Activated CD4-positive, alpha-beta T cell treated with anti-CD3 and anti-CD28 coated beads, Interleukin-2, amount 10 ng/mL, durations not matched to agents 24 days and 14 days (primary cell): ENCODE measurements around the gene CDH22. TPM values are rescaled to one million over a fixed set of nuclear protein-coding genes. Genes with fewer than 3 reads are reported as not detected.

Experiments used
- DNase-seq: peaks from one replicate; pipeline ENCODE4 v3.0.0; 2022
- H3K27ac Mint-ChIP-seq: one replicate; pipeline ENCODE4 v1.8.0; 2022; ENCODE audit warnings: mild to moderate bottlenecking, mixed read lengths
- H3K27me3 Mint-ChIP-seq: one replicate; pipeline ENCODE4 v1.8.0; 2022; ENCODE audit warnings: mixed read lengths
- H3K36me3 Mint-ChIP-seq: one replicate; pipeline ENCODE4 v1.8.0; 2022; ENCODE audit warnings: low read depth, mild to moderate bottlenecking, mixed read lengths
- H3K4me1 Mint-ChIP-seq: one replicate; pipeline ENCODE4 v1.8.0; 2021; ENCODE audit warnings: mixed read lengths
- H3K4me3 Mint-ChIP-seq: one replicate; pipeline ENCODE4 v1.8.0; 2022; ENCODE audit warnings: mild to moderate bottlenecking, moderate library complexity, mixed read lengths
- H3K9me3 Mint-ChIP-seq: one replicate; pipeline ENCODE4 v1.8.0; 2021; ENCODE audit warnings: mixed read lengths
- intact Hi-C: fragments of 100-400 bp; cut with micrococcal nuclease; formaldehyde crosslinking; loops from one replicate; pipeline ENCODE4 v1.15.1; 2023
- total RNA-seq: library from RNA; stranded (reverse); gene quantifications from 2 replicates; pipeline ENCODE4 v1.2.3, GENCODE V29; 2022

The CDH22 gene
- total RNA-seq, 1 donor from 2014 or later, result not detected

GRCh38 chr20:46205349-46205748, 102.9 kb downstream of the CDH22 start:
- H3K36me3 Mint-ChIP-seq, result no peaks in the 10 kb centered on the region
- no peak overlapping the region for H3K27ac Mint-ChIP-seq

DNA sequence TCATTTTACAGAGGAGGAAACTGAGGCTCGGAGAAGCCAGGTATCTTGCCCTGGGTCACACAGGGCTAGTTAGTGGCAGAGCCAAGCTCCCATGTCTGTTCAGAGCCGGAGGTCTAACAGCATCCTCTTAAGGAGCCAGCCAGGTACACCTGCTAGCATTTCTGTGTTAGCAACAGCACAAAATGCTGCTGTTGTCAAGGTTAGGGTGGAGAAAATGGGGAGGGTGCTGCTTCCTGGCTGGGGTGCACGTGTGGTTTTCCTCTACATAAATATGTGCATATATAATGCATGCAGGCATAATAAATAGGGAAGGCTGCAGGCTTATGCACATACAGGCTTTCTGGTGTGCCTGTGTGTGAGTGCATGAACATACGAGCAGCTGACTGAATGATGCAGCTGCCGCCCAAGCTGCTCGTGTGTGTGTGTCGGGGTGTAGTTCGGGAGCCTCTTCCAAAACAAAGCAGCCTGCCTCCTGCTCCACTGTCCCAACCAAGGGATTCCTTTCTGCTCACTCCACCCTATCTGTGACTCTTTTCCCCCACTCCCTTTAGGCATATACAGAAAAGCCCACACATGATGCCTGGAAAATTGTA, 103.6 kb downstream of the CDH22 start:
- Mint-ChIP-seq H3K27me3 (peaks cover 32% of the 10 kb centered on the region), H3K27ac (no peak overlapping the region), H3K4me3 (no peak overlapping the region), H3K36me3 (no peaks in the 10 kb centered on the region), H3K4me1 (peaks cover 17% of the 10 kb centered on the region), H3K9me3 (no peaks in the 10 kb centered on the region)
- no peak for DNase-seq
- intact Hi-C loops, result no loop called here

More at GRCh38 chr20:46205349-46205748, 102.9 kb downstream of the CDH22 start:
- Mint-ChIP-seq H3K4me1 (peaks cover 17% of the 10 kb centered on the region), H3K9me3 (no peaks in the 10 kb centered on the region), H3K27me3 (peaks cover 32% of the 10 kb centered on the region), H3K4me3 (no peak overlapping the region)
- DNase-seq, result peak; percentile 58
- intact Hi-C loops, result no loop called here

GRCh38 chr20:46203510-46203837, 104.8 kb downstream of the CDH22 start:
- DNase-seq, result no peak
- no peak overlapping the region for H3K27ac Mint-ChIP-seq
- H3K4me3 Mint-ChIP-seq, result no peak overlapping the region
- H3K9me3 Mint-ChIP-seq, result no peaks in the 10 kb centered on the region
- H3K36me3 Mint-ChIP-seq, result no peaks in the 10 kb centered on the region
- H3K4me1 Mint-ChIP-seq, result peaks cover 17% of the 10 kb centered on the region
- H3K27me3 Mint-ChIP-seq, result peaks cover 34% of the 10 kb centered on the region
- intact Hi-C loops, result no loop called here

DNA sequence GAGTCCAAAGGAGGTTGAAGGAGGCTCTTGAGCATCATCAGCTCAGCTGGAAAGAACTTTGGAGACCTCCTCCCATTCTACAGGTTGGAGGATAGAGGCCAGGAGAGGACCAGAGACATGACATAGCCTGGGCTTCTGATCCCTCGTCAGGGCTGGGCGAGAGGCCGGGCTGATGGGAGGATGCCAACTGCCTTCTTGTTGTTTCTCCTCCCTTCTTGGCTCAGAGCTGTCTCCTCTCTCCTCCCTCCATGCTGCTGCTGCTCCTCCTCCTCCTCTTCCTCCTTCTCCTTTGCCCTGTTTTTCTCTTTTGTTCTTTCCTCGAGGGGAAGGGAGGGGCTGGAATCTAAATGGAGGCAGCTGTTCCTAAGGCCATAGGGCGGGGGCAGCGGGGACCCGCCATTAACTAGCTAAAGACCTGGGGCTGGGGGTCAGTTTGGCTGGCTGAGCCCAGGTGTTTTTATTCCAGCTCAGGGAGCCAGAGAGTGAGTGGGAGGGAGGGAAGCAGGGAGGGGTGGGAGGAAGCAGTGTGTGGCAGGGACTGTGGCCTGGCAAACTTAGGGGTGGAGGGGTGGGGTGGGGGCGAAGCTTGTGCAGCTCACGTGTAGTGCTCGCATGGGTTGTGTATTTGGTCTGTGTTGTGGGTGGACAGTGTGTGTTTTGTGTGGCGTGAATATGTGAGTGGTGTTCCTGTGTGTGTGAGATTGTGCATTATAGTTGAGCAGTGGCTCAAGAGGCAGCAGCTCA, 105.4 kb downstream of the CDH22 start:
- Mint-ChIP-seq H3K4me1 (peaks cover 17% of the 10 kb centered on the region), H3K27ac (no peak overlapping the region), H3K27me3 (peaks cover 35% of the 10 kb centered on the region), H3K9me3 (no peaks in the 10 kb centered on the region), H3K4me3 (no peak overlapping the region), H3K36me3 (no peaks in the 10 kb centered on the region)
- intact Hi-C loops, result no loop called here
- no peak for DNase-seq

DNA sequence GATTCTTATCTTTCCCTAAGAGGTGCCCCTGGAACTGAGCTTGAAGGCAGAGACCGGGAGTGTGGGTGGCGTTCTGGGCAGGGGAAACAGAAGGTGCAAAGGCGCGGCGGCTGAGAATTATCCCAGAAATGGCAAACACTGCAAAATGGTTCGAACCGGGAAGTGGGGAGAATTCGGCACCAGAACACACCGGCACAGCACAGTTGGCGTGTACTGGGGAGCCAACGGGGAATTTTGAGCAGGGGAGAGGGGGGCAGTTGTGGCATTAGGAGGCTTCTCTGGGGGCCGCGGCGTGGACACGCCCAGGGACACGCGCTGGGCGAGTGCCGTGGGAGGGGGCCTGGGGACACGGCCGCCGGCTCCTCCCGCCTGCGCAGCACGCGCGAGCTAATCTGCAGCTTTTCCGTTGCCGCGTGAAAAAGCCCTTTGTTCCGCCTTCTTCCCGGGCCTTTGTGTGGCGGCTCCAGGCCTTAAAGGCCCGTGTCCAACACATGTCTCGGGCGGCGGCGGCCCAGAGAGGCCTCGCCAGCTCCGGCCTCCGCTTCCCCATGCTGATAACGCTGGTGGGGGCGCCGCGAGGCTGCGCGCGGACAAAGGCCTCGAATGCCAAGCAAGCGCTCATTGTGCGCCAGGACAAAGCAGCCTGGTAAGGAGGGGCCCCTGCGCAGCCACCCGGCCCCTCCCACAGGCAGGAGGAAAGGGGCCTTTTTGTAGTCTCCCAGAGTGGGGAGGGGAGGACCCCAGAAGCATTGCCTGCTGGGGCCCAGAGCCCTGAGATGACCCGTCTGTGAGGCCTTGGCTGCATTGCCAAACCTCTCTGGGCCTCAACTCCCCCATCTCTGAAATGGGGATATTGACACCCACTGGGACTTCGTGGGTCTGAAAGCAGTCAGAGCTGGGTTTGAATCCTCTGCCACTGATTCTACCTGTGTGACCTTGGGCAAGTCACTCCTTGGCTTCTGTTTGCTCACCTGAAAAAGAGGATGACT, 107.4 kb downstream of the CDH22 start:
- no peak overlapping the region for H3K27ac Mint-ChIP-seq
- no peaks in the 10 kb centered on the region for H3K9me3 Mint-ChIP-seq
- H3K27me3 Mint-ChIP-seq, result peaks cover 35% of the 10 kb centered on the region
- peaks cover 9% of the 10 kb centered on the region for H3K4me1 Mint-ChIP-seq
- H3K4me3 Mint-ChIP-seq, result no peak overlapping the region
- H3K36me3 Mint-ChIP-seq, result no peaks in the 10 kb centered on the region
- intact Hi-C loops, result no loop called here
- no peak for DNase-seq

DNA sequence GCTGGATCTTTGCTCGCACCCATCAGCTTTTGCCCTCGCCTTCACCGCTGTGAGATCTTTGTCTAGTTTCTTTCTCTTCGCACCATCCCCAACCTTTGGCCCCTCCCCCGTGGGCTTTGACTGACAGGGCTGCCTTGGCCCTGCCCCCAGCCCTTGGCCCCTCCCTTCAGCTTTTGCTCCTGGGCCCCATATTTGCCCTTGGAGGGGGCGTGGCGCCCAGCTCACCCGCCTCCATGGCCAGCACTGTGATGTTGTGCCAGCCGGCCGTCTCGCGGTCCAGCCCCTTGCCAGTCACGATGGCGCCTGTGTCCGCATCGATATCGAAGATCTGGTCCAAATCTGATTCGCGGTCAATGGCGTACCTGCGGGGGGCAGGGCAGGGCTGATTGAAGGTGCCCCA, 109.1 kb downstream of the CDH22 start:
- intact Hi-C loops, result no loop called here
- Mint-ChIP-seq H3K27ac (no peak overlapping the region), H3K27me3 (peaks cover 32% of the 10 kb centered on the region), H3K9me3 (no peaks in the 10 kb centered on the region), H3K4me3 (no peak overlapping the region), H3K36me3 (no peaks in the 10 kb centered on the region), H3K4me1 (no peaks in the 10 kb centered on the region)
- DNase-seq, result peak; percentile 66

DNA sequence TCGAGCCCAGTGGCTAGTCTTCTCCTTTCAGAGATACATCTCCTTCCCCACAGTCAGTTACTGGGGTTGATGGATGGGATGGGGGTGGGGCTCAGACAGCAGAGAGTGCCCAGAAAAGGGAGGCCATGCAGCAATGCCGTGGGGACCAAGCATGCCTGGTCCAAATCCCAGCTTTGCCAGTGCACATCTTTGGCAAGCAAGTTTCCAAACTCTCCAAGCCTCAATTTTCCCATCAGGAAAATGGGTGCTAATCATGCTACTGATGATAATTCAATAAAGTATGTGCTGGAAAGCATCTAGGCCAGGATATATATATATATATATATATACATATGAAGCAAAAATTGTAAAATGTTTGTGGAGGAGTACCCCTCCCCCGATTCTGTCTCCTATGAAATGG, 111.3 kb downstream of the CDH22 start:
- H3K27ac Mint-ChIP-seq, result no peak overlapping the region

GRCh38 chr20:46195264-46196036, 112.8 kb downstream of the CDH22 start:
- DNase-seq, result no peak
- H3K27me3 Mint-ChIP-seq, result peaks cover 18% of the 10 kb centered on the region
- intact Hi-C loops, result no loop called here
- no peak overlapping the region for H3K27ac Mint-ChIP-seq
- no peak overlapping the region for H3K4me3 Mint-ChIP-seq
- no peaks in the 10 kb centered on the region for H3K9me3 Mint-ChIP-seq
- no peaks in the 10 kb centered on the region for H3K4me1 Mint-ChIP-seq
- no peaks in the 10 kb centered on the region for H3K36me3 Mint-ChIP-seq

More for the DNA sequence above, 111.3 kb downstream of the CDH22 start:
- H3K4me3 Mint-ChIP-seq, result no peak overlapping the region
- intact Hi-C loops, result no loop called here
- no peak for DNase-seq
- H3K9me3 Mint-ChIP-seq, result no peaks in the 10 kb centered on the region
- no peaks in the 10 kb centered on the region for H3K36me3 Mint-ChIP-seq
- H3K27me3 Mint-ChIP-seq, result peaks cover 26% of the 10 kb centered on the region
- H3K4me1 Mint-ChIP-seq, result no peaks in the 10 kb centered on the region

GRCh38 chr20:46194409-46194808, 113.9 kb downstream of the CDH22 start:
- H3K27me3 Mint-ChIP-seq, result peaks cover 13% of the 10 kb centered on the region

DNA sequence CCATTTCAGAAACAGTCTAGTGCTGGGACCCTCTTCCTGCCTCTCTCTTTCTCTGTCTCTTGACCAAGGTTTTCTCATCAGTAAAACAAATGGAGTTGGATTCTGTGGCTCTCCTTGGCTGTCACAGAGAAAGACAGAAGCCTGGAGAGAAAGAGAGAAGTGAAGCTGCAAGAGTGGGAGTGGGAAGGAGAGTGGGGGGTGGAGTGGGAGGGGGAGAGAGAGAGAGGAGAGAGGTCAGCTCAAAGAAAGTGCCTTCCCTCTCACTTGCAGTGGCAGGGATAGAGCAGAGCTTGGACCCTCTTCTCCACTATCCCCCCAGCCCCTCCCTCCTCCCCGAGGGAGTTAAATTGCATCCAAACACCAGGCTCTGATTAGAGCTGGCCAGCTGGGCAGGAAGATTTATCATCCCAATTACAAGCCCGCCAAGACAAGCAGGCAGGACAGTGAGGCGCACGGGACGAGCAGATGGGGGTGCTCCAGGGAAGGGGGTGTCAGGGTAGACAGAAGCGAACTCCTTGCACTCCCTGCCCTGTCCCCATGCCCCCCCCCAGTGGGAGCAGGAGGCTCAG, 115.8 kb downstream of the CDH22 start:
- intact Hi-C loops, result no loop called here
- Mint-ChIP-seq H3K27me3 (peaks cover 4% of the 10 kb centered on the region), H3K4me1 (no peaks in the 10 kb centered on the region), H3K27ac (no peak overlapping the region), H3K4me3 (no peak overlapping the region), H3K36me3 (no peaks in the 10 kb centered on the region), H3K9me3 (no peaks in the 10 kb centered on the region)
- DNase-seq, result no peak

More at GRCh38 chr20:46194409-46194808, 113.9 kb downstream of the CDH22 start:
- Mint-ChIP-seq H3K9me3 (no peaks in the 10 kb centered on the region), H3K4me3 (no peak overlapping the region), H3K27ac (no peak overlapping the region), H3K36me3 (no peaks in the 10 kb centered on the region), H3K4me1 (no peaks in the 10 kb centered on the region)
- DNase-seq, result no peak
- intact Hi-C loops, result no loop called here

- intact Hi-C loops, result no loop called here
- DNase-seq, result no peak
- peaks cover 4% of the 10 kb centered on the region for H3K27me3 Mint-ChIP-seq
- H3K27ac Mint-ChIP-seq, result no peak overlapping the region
- H3K4me1 Mint-ChIP-seq, result no peaks in the 10 kb centered on the region
- no peak overlapping the region for H3K4me3 Mint-ChIP-seq
- no peaks in the 10 kb centered on the region for H3K9me3 Mint-ChIP-seq
- H3K36me3 Mint-ChIP-seq, result no peaks in the 10 kb centered on the region
Measured at GRCh38 chr20:46191611-46192010, 116.7 kb downstream of the CDH22 start.

- no peak overlapping the region for H3K4me3 Mint-ChIP-seq
- H3K9me3 Mint-ChIP-seq, result no peaks in the 10 kb centered on the region
- intact Hi-C loops, result no loop called here
- H3K36me3 Mint-ChIP-seq, result no peaks in the 10 kb centered on the region
- peaks cover 4% of the 10 kb centered on the region for H3K27me3 Mint-ChIP-seq
- H3K27ac Mint-ChIP-seq, result no peak overlapping the region
- DNase-seq, result no peak
- H3K4me1 Mint-ChIP-seq, result no peaks in the 10 kb centered on the region
Measured at GRCh38 chr20:46191168-46191540, 117.1 kb downstream of the CDH22 start.

GRCh38 chr20:46190478-46191167, 117.7 kb downstream of the CDH22 start:
- H3K9me3 Mint-ChIP-seq, result no peaks in the 10 kb centered on the region
- H3K27ac Mint-ChIP-seq, result no peak overlapping the region
- intact Hi-C loops, result no loop called here
- H3K4me1 Mint-ChIP-seq, result no peaks in the 10 kb centered on the region
- no peak overlapping the region for H3K4me3 Mint-ChIP-seq
- H3K36me3 Mint-ChIP-seq, result no peaks in the 10 kb centered on the region
- DNase-seq, result no peak
- H3K27me3 Mint-ChIP-seq, result peaks cover 4% of the 10 kb centered on the region
